SK-N-DZ (cell line): ENCODE measurements around the gene WWC1.

Experiments
- DNase-seq: peaks from one replicate; pipeline ENCODE4 v3.0.0-alpha.2; 2015; ENCODE audit warnings: low spot score

WWC1 gene

GRCh38 chr5:168438349-168438748 is 146.9 kb downstream of the WWC1 start:
- DNase-seq, result no peak

- no peak for DNase-seq
Observed at GRCh38 chr5:168443533-168443932, 152.1 kb downstream of the WWC1 start.

GRCh38 chr5:168443950-168444700 is 152.7 kb downstream of the WWC1 start:
- DNase-seq, result no peak

GRCh38 chr5:168446983-168447619 is 155.7 kb downstream of the WWC1 start:
- DNase-seq, result no peak

GRCh38 chr5:168447808-168448207 is 156.4 kb downstream of the WWC1 start:
- no peak for DNase-seq

GRCh38 chr5:168449166-168449565 is 157.7 kb downstream of the WWC1 start:
- DNase-seq, result no peak

GRCh38 chr5:168451565-168451964 is 160.1 kb downstream of the WWC1 start:
- DNase-seq, result no peak

GRCh38 chr5:168455201-168455600 is 163.8 kb downstream of the WWC1 start:
- no peak for DNase-seq

GRCh38 chr5:168457542-168457941 is 166.1 kb downstream of the WWC1 start:
- DNase-seq, result no peak

- no peak for DNase-seq
Observed at GRCh38 chr5:168460606-168461005, 169.2 kb downstream of the WWC1 start.

- DNase-seq, result no peak
Observed at GRCh38 chr5:168463081-168463480, 171.6 kb downstream of the WWC1 start.

GRCh38 chr5:168464214-168464613 is 172.8 kb downstream of the WWC1 start:
- DNase-seq, result no peak

- DNase-seq, result no peak
Observed at GRCh38 chr5:168464641-168465040, 173.2 kb downstream of the WWC1 start.

- DNase-seq, result no peak
Observed at GRCh38 chr5:168467755-168468330, 176.4 kb downstream of the WWC1 start.

GRCh38 chr5:168468836-168469235 is 177.4 kb downstream of the WWC1 start:
- DNase-seq, result no peak

- no peak for DNase-seq
Observed at GRCh38 chr5:168469816-168470215, 178.4 kb downstream of the WWC1 start.

GRCh38 chr5:168471785-168472184 is 180.3 kb downstream of the WWC1 start:
- no peak for DNase-seq

GRCh38 chr5:168472329-168472728 is 180.9 kb downstream of the WWC1 start:
- DNase-seq, result no peak

- no peak for DNase-seq
Observed at GRCh38 chr5:168474319-168474718, 182.9 kb downstream of the WWC1 start.

GRCh38 chr5:168477060-168477459 is 185.6 kb downstream of the WWC1 start:
- no peak for DNase-seq

GRCh38 chr5:168479166-168479565 is 187.7 kb downstream of the WWC1 start:
- DNase-seq, result no peak

- no peak for DNase-seq
Observed at GRCh38 chr5:168480601-168481000, 189.2 kb downstream of the WWC1 start.

- DNase-seq, result no peak
Observed at GRCh38 chr5:168481330-168481788, 189.9 kb downstream of the WWC1 start.
